ENCODE measurements around the gene KRT32.
"Not testable (repeated sequence)": the region's sequence is repeated elsewhere in the genome, so short reads cannot be mapped to it uniquely, and the experiment has no call there.

Gene KRT32

GRCh38 chr17:41424111-41424635, 43.0 kb downstream of the KRT32 start, which contains the start of gene KRT37:
TSS of gene KRT37 (minus strand) at chr17:41424585. CDS start at chr17:41424523, 62 bp downstream.
- no peak for DNase-seq

- not testable (repeated sequence) for DNase-seq
Measured at GRCh38 chr17:41422586-41422985, 44.6 kb downstream of the KRT32 start.

GRCh38 chr17:41421617-41422016, 45.6 kb downstream of the KRT32 start:
- DNase-seq, result no peak

- DNase-seq, result no peak
Measured at GRCh38 chr17:41421116-41421515, 46.1 kb downstream of the KRT32 start.

GRCh38 chr17:41420134-41420533, 47.1 kb downstream of the KRT32 start:
- no peak for DNase-seq

- no peak for DNase-seq
Measured at GRCh38 chr17:41419716-41420115, 47.5 kb downstream of the KRT32 start.

- DNase-seq, result no peak
Measured at GRCh38 chr17:41418116-41418860, 48.9 kb downstream of the KRT32 start.

- DNase-seq, result no peak
Measured at GRCh38 chr17:41417576-41418015, 49.6 kb downstream of the KRT32 start.

GRCh38 chr17:41417127-41417526, 50.1 kb downstream of the KRT32 start:
- no peak for DNase-seq

GRCh38 chr17:41416479-41416878, 50.7 kb downstream of the KRT32 start:
- no peak for DNase-seq

- no peak for DNase-seq
Measured at GRCh38 chr17:41415833-41416335, 51.3 kb downstream of the KRT32 start.

- DNase-seq, result no peak
Measured at GRCh38 chr17:41415411-41415810, 51.8 kb downstream of the KRT32 start.

- DNase-seq, result no peak
Measured at GRCh38 chr17:41413982-41414381, 53.2 kb downstream of the KRT32 start.

- no peak for DNase-seq
Measured at GRCh38 chr17:41413353-41413957, 53.7 kb downstream of the KRT32 start.

GRCh38 chr17:41411072-41411840, 55.9 kb downstream of the KRT32 start:
- no peak for DNase-seq
